H1 (cell line): Measurements from ENCODE around the gene FNDC5. TPM values are rescaled to one million over a fixed set of nuclear protein-coding genes. Genes with fewer than 3 reads are reported as not detected.

Source experiments
- CTCF ChIA-PET: fragments of 300-600 bp; sonication (Branson Sonifier 250); formaldehyde crosslinking; loops from one replicate; lab custom pipeline; 2021; ENCODE audit not compliant: partially characterized antibody; lab: Charles Lee
- POLR2A ChIA-PET: fragments of 300-600 bp; sonication (Branson Sonifier 250); formaldehyde crosslinking; loops from one replicate; lab custom pipeline; 2021; ENCODE audit warnings: inconsistent platforms; ENCODE audit not compliant: partially characterized antibody; lab: Charles Lee
- DNase-seq, 2 experiments: peaks; one replicate each; pipeline versions ENCODE4 v3.0.0 to v3.0.0-alpha.2; 2010 to 2022; ENCODE audit warnings: low spot score in 2 of 2, low read depth in 1 of 2, mixed read lengths in 1 of 2
- FAIRE-seq: peaks from 2 replicates; lab custom pipeline; 2011; peaks lifted over from hg19 to GRCh38; lab: Jason Lieb, UNC
- H2AFZ ChIP-seq: 2 replicates; pipeline ENCODE4 v1.8.1; 2012; ENCODE audit warnings: low read length, inconsistent platforms
- H2AK5ac ChIP-seq: 2 replicates; pipeline ENCODE4 v1.6.1; 2013; ENCODE audit warnings: low read depth, low read length
- H2BK120ac ChIP-seq: replicated peaks from 2 replicates; pipeline ENCODE3; 2013; ENCODE audit warnings: low read depth, low read length, inconsistent platforms
- H2BK12ac ChIP-seq: 2 replicates; pipeline ENCODE4 v1.6.1; 2013; ENCODE audit warnings: low read depth, low read length
- H2BK15ac ChIP-seq: 2 replicates; pipeline ENCODE4 v1.6.1; 2013; ENCODE audit warnings: low read length
- H2BK20ac ChIP-seq: 2 replicates; pipeline ENCODE4 v1.6.1; 2013; ENCODE audit warnings: low read length
- H2BK5ac ChIP-seq: 2 replicates; pipeline ENCODE4 v1.6.1; 2013; ENCODE audit warnings: low read depth, low read length
- H3K14ac ChIP-seq: 2 replicates; pipeline ENCODE4 v1.6.1; 2013; ENCODE audit warnings: inconsistent platforms; ENCODE audit not compliant: insufficient read length
- H3K18ac ChIP-seq: 2 replicates; pipeline ENCODE4 v1.6.1; 2013; ENCODE audit warnings: low read length; ENCODE audit errors: extremely low read depth
- H3K23ac ChIP-seq: 2 replicates; pipeline ENCODE4 v1.6.1; 2013; ENCODE audit warnings: inconsistent platforms; ENCODE audit not compliant: insufficient read length
- H3K23me2 ChIP-seq: 2 replicates; pipeline ENCODE4 v1.6.1; 2013; ENCODE audit warnings: low read depth, low read length
- H3K27ac ChIP-seq: 2 replicates; pipeline ENCODE4 v1.6.1; 2011; ENCODE audit warnings: low read depth, low read length, inconsistent platforms
- H3K27me3 ChIP-seq, 4 experiments: replicated peaks in 1 of 4; 1 replicate in 1 of 4; 2 replicates in 3 of 4; pipeline versions ENCODE4 v1.6.1 to v1.8.1; 2011 to 2013; ENCODE audit warnings: low read length in 3 of 4, mild to moderate bottlenecking in 3 of 4, inconsistent platforms in 2 of 4, mixed read lengths in 2 of 4, moderate library complexity in 1 of 4; ENCODE audit not compliant: control insufficient read depth in 3 of 4, insufficient read depth in 3 of 4; ENCODE audit errors: extremely low read depth in 1 of 4
- H3K36me3 ChIP-seq, 4 experiments: 2 replicates each; pipeline versions ENCODE4 v1.6.1 to v1.8.1; 2011 to 2013; ENCODE audit warnings: mild to moderate bottlenecking in 4 of 4, low read length in 3 of 4, moderate library complexity in 2 of 4, control low read depth in 1 of 4, inconsistent platforms in 1 of 4; ENCODE audit not compliant: insufficient read depth in 4 of 4, control insufficient read depth in 2 of 4
- H3K4ac ChIP-seq: replicated peaks from 2 replicates; pipeline ENCODE3; 2013; ENCODE audit warnings: low read length, low read depth, mixed read lengths, inconsistent platforms; ENCODE audit not compliant: insufficient read length
- H3K4me1 ChIP-seq, 4 experiments: replicated peaks in 1 of 4; 1 replicate in 1 of 4; 2 replicates in 3 of 4; pipeline versions ENCODE4 v1.6.1 to v1.8.1; 2011 to 2013; ENCODE audit warnings: low read length in 3 of 4, inconsistent platforms in 2 of 4, mixed read lengths in 1 of 4; ENCODE audit not compliant: insufficient read depth in 4 of 4, control insufficient read depth in 3 of 4
- H3K4me2 ChIP-seq, 2 experiments: 2 replicates each; pipeline versions ENCODE4 v1.6.1 to v1.8.1; 2011 to 2013; ENCODE audit warnings: low read depth in 2 of 2, low read length in 2 of 2, control low read depth in 1 of 2, inconsistent platforms in 1 of 2, mild to moderate bottlenecking in 1 of 2; ENCODE audit not compliant: insufficient read depth in 1 of 2
- H3K4me3 ChIP-seq, 4 experiments: fragments of 200-600, 300-600 bp in 1 of 4; sonication (generic), shearing (Covaris generic), sonication (Bioruptor Twin) in 1 of 4; 2 replicates each; pipeline versions ENCODE4 v1.5.1 to v1.8.1; 2011 to 2016; ENCODE audit warnings: low read length in 4 of 4, low read depth in 3 of 4, control low read depth in 2 of 4, inconsistent platforms in 2 of 4, mild to moderate bottlenecking in 2 of 4, mixed read lengths in 1 of 4, moderate library complexity in 1 of 4; ENCODE audit not compliant: insufficient read depth in 2 of 4; ENCODE audit errors: extremely low read depth in 1 of 4
- H3K56ac ChIP-seq: replicated peaks from 2 replicates; pipeline ENCODE3; 2013; ENCODE audit warnings: low read depth, mild to moderate bottlenecking, mixed read lengths, low read length, inconsistent platforms; ENCODE audit not compliant: insufficient read length
- H3K79me1 ChIP-seq: 2 replicates; pipeline ENCODE4 v1.6.1; 2013; ENCODE audit warnings: low read depth, low read length, control low read depth
- H3K79me2 ChIP-seq, 2 experiments: 2 replicates each; pipeline versions ENCODE4 v1.6.1 to v1.8.1; 2012 to 2013; ENCODE audit warnings: low read length in 2 of 2, mild to moderate bottlenecking in 2 of 2, inconsistent platforms in 1 of 2; ENCODE audit not compliant: insufficient read depth in 2 of 2, control insufficient read depth in 1 of 2
- H3K9ac ChIP-seq, 4 experiments: replicated peaks in 1 of 4; 1 replicate in 1 of 4; 2 replicates in 3 of 4; pipeline versions ENCODE4 v1.6.1 to v1.8.1; 2011 to 2013; ENCODE audit warnings: low read depth in 3 of 4, low read length in 3 of 4, control low read depth in 2 of 4, mild to moderate bottlenecking in 2 of 4, moderate library complexity in 2 of 4, inconsistent platforms in 1 of 4; ENCODE audit errors: extremely low read depth in 1 of 4
- H3K9me3 ChIP-seq, 2 experiments: 2 replicates each; pipeline versions ENCODE4 v1.6.1 to v1.8.1; 2012 to 2013; ENCODE audit warnings: mild to moderate bottlenecking in 2 of 2, moderate library complexity in 2 of 2, control low read depth in 1 of 2, inconsistent platforms in 1 of 2, low read depth in 1 of 2, low read length in 1 of 2, mixed read lengths in 1 of 2; ENCODE audit not compliant: insufficient read depth in 2 of 2
- H4K20me1 ChIP-seq, 2 experiments: replicated peaks in 1 of 2; 2 replicates each; pipeline versions ENCODE3 to v1.8.1; 2011 to 2013; ENCODE audit warnings: inconsistent platforms in 2 of 2, low read length in 2 of 2, mild to moderate bottlenecking in 1 of 2; ENCODE audit not compliant: insufficient read depth in 2 of 2, control insufficient read depth in 1 of 2
- H4K5ac ChIP-seq: 2 replicates; pipeline ENCODE4 v1.6.1; 2013; ENCODE audit warnings: low read length, low read depth, mixed read lengths, inconsistent platforms; ENCODE audit not compliant: insufficient read length
- H4K8ac ChIP-seq: 2 replicates; pipeline ENCODE4 v1.8.0; 2013; ENCODE audit warnings: mild to moderate bottlenecking, moderate library complexity, low read length, inconsistent platforms; ENCODE audit not compliant: insufficient read depth; ENCODE audit errors: extremely low read depth
- H4K91ac ChIP-seq: replicated peaks from 2 replicates; pipeline ENCODE3; 2013; ENCODE audit warnings: low read length, mixed read lengths, inconsistent platforms; ENCODE audit not compliant: insufficient read length
- BCL11A ChIP-seq, 2 experiments: IDR thresholded peaks; one replicate each; pipeline ENCODE4 v1.6.1; 2011; ENCODE audit warnings: low read depth in 2 of 2, low read length in 2 of 2, mild to moderate bottlenecking in 2 of 2
- CTBP2 ChIP-seq: IDR thresholded peaks from 2 replicates; pipeline ENCODE4 v1.7.0; 2011; ENCODE audit warnings: borderline replicate concordance, mild to moderate bottlenecking, moderate library complexity, mixed read lengths, low read length; ENCODE audit not compliant: insufficient read depth, insufficient read length
- EGR1 ChIP-seq: IDR thresholded peaks from 2 replicates; pipeline ENCODE4 v1.6.1; 2011; ENCODE audit warnings: low read depth, low read length, borderline replicate concordance
- GABPA ChIP-seq: IDR thresholded peaks from 2 replicates; pipeline ENCODE4 v1.6.1; 2011; ENCODE audit warnings: mild to moderate bottlenecking, low read length, moderate library complexity, borderline replicate concordance; ENCODE audit not compliant: insufficient read depth
- KDM5A ChIP-seq: fragments of 200-600 bp; IDR thresholded peaks from 2 replicates; pipeline ENCODE4 v1.7.1; 2012; ENCODE audit warnings: mild to moderate bottlenecking, low read length, inconsistent platforms, mixed read lengths
- NANOG ChIP-seq: IDR thresholded peaks from 2 replicates; pipeline ENCODE4 v1.6.1; 2011; ENCODE audit warnings: low read length, low read depth, mild to moderate bottlenecking, inconsistent platforms; ENCODE audit not compliant: insufficient read depth, poor library complexity, severe bottlenecking
- NRF1 ChIP-seq: IDR thresholded peaks from 2 replicates; pipeline ENCODE4 v1.6.1; 2011; ENCODE audit warnings: mild to moderate bottlenecking, low read depth, low read length, improper control_type of control experiment
- PHF8 ChIP-seq: fragments of 200-600 bp; sonication (generic); conservative IDR thresholded peaks from 2 replicates; pipeline ENCODE4 v1.7.1; 2012; ENCODE audit warnings: low read depth, mild to moderate bottlenecking, inconsistent platforms, low read length, moderate library complexity
- POLR2A ChIP-seq, 2 experiments: IDR thresholded peaks; 1 replicate in 1 of 2; 2 replicates in 1 of 2; pipeline ENCODE4 v1.6.1; 2011; ENCODE audit warnings: low read depth in 2 of 2, low read length in 2 of 2, mild to moderate bottlenecking in 2 of 2; ENCODE audit errors: control extremely low read depth in 1 of 2
- POU5F1 ChIP-seq: IDR thresholded peaks from 2 replicates; pipeline ENCODE4 v1.6.1; 2011; ENCODE audit warnings: low read depth, mild to moderate bottlenecking, low read length, moderate library complexity
- RFX5 ChIP-seq: IDR thresholded peaks from 2 replicates; pipeline ENCODE4 v1.6.1; 2011; ENCODE audit warnings: low read depth, low read length, improper control_type of control experiment, borderline replicate concordance
- RXRA ChIP-seq: IDR thresholded peaks from 2 replicates; pipeline ENCODE4 v1.6.1; 2011; ENCODE audit warnings: low read depth, mild to moderate bottlenecking, low read length, moderate library complexity; ENCODE audit not compliant: insufficient read depth
- TCF12 ChIP-seq: IDR thresholded peaks from 2 replicates; pipeline ENCODE4 v1.6.1; 2011; ENCODE audit warnings: low read depth, mild to moderate bottlenecking, low read length
- TEAD4 ChIP-seq: IDR thresholded peaks from 2 replicates; pipeline ENCODE4 v1.6.1; 2012; ENCODE audit warnings: low read depth, low read length, inconsistent platforms, mixed read lengths
- WGBS, 2 experiments: shearing (Covaris generic) in 1 of 2; methylation state at CpG; one replicate each; pipeline versions ENCODE4 v1.1.6 to v1.1.7; 2013 to 2015; ENCODE audit warnings: low lambda C conversion rate in 2 of 2, mixed read lengths in 2 of 2, inconsistent platforms in 1 of 2, low coverage in 1 of 2, missing lambda C conversion rate in 1 of 2; ENCODE audit not compliant: insufficient replicate concordance in 2 of 2, insufficient coverage in 1 of 2, insufficient read length in 1 of 2; ENCODE audit errors: extremely low coverage in 1 of 2, missing lambda C conversion rate in 1 of 2; 5-methylcytosine and 5-hydroxymethylcytosine counted together
- polyA plus RNA-seq, 7 experiments: library from polyadenylated mRNA; depleted of rRNA in 3 of 7; stranded (reverse) in 5 of 7; unstranded in 2 of 7; fragments of >200 nt in 5 of 7; fragments of 200-250 nt in 2 of 7; gene quantifications; 1 replicate in 5 of 7; 2 replicates in 1 of 7; 4 replicates in 1 of 7; pipeline versions ENCODE4 v1.2.1 to v1.2.3, GENCODE V29; 2011 to 2013; ENCODE audit warnings: missing spikeins in 2 of 7, mixed read lengths in 2 of 7
- total RNA-seq: library from RNA; stranded (reverse); fragmentation: NEBNext Ultra II Directional; extraction: Animal tissue kit (Norgen Biotek cat#: 25700); gene quantifications from 2 replicates; pipeline ENCODE4 v1.2.1, GENCODE V29; 2021

FNDC5 gene
- total and polyA plus RNA-seq, 2 of the 8 experiments (the other 6 are each of a cell fraction or from before 2014, with no cell fraction given): 1.8 to 2.0 TPM

DNA sequence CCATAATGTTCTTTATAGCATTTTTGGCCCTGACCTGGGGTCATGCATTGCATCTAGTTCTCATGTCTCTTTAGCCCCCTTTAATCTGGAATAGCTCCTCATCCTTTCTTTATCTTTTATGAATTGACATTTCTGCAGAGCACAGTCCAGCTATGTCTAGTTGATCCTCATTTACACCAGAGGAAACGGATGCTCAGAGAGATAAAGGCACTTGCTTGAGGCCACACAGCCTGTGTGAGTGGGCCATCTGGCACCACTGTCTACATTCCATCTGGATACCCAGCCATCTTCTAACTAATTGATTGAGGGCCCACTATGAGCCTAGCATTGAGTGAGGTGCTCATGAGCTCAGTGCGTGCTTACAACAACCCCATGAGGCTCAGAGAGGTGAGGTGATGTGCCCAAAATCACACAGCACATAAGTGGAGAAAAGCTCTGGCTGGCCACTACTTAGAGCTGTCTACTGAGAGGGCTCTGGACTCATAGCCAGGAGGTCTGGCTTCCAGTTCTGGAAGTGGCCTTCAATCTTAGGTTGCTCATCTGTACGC is 19.1 kb upstream of the FNDC5 start:
- H2BK5ac ChIP-seq: no peak overlapping the region
- H3K14ac ChIP-seq: no peak overlapping the region
- peaks cover 7% of the 10 kb centered on the region; the same call in 1 of the 2 replicates for H3K23me2 ChIP-seq
- DNase-seq (no peak), FAIRE-seq (no peak)
- no peak overlapping the region for H2AK5ac ChIP-seq
- ChIA-PET POLR2A (interaction anchor here (0.7 kb wide), 1 partner anchor 38 kb away, joined by 3 read pairs; no protein-coding TSS in a partner anchor), CTCF (interaction anchor here (0.7 to 16.6 kb wide), 11 partner anchors 11 to 205 kb away, joined by 3 to 382 read pairs (median 4); partner anchors contain the start of genes FNDC5 and HPCA)
- no peak overlapping the region for H4K91ac ChIP-seq
- peaks cover 0 to 18% of the 10 kb centered on the region in 2 experiments for H4K20me1 ChIP-seq
- H3K9me3 ChIP-seq: peaks cover 0 to 6% of the 10 kb centered on the region in 2 experiments; a peak in 1 of 4 replicates
- H3K79me1 ChIP-seq: no peaks in the 10 kb centered on the region
- H3K4me1 ChIP-seq: peaks cover 0 to 19% (median 9%) of the 10 kb centered on the region in 4 experiments; a peak in 6 of 7 replicates
- H3K18ac ChIP-seq: no peak overlapping the region
- no peak overlapping the region for H3K4ac ChIP-seq
- H2BK120ac ChIP-seq: no peak overlapping the region
- no peak overlapping the region for H3K4me2 ChIP-seq
- H2AFZ ChIP-seq: no peak overlapping the region
- H3K27ac ChIP-seq: no peak overlapping the region
- H3K79me2 ChIP-seq: no peaks in the 10 kb centered on the region
- no peak overlapping the region for H3K23ac ChIP-seq
- no peak overlapping the region for H2BK12ac ChIP-seq
- WGBS, 2 experiments: 82% methylated on average over 3 of the region's 3 CpGs; no CpG with 5 or more reads in 1 of the 2 experiments
- no peak overlapping the region for H4K5ac ChIP-seq
- H3K27me3 ChIP-seq: peaks cover 5 to 54% (median 32%) of the 10 kb centered on the region in 4 experiments
- H3K36me3 ChIP-seq: no peaks in the 10 kb centered on the region
- H4K8ac ChIP-seq: no peak overlapping the region
- no peak overlapping the region for H2BK20ac ChIP-seq
- H3K56ac ChIP-seq: no peak overlapping the region
- no peak overlapping the region for H3K4me3 ChIP-seq
- no peak overlapping the region for H3K9ac ChIP-seq
- no peak overlapping the region for H2BK15ac ChIP-seq
- no peak for TF ChIP-seq TEAD4
- TF ChIP-seq NRF1: no peak
- TF ChIP-seq POU5F1: no peak
- no peak for TF ChIP-seq BCL11A (IDR thresholded peaks at IDR 0.05; ENCODE audit: low read depth in 2 of 2, low read length in 2 of 2)
- no peak for TF ChIP-seq POLR2A (IDR thresholded peaks at IDR 0.05; ENCODE audit: control extremely low read depth in 1 of 2, low read depth in 2 of 2, low read length in 2 of 2)
- no peak for TF ChIP-seq NANOG
- no peak for TF ChIP-seq CTBP2
- TF ChIP-seq RFX5: no peak
- no peak for TF ChIP-seq RXRA
- TF ChIP-seq PHF8: no peak
- no peak for TF ChIP-seq EGR1
- TF ChIP-seq KDM5A: no peak
- no peak for TF ChIP-seq GABPA
- TF ChIP-seq TCF12: no peak
